ENCODE measurements around the gene NME9. TPM values are rescaled to one million over a fixed set of nuclear protein-coding genes. Genes with fewer than 3 reads are reported as not detected.

NME9 gene
- total and polyA plus RNA-seq, 4 donors: 0.08 to 0.39 TPM; not detected in 2

DNA sequence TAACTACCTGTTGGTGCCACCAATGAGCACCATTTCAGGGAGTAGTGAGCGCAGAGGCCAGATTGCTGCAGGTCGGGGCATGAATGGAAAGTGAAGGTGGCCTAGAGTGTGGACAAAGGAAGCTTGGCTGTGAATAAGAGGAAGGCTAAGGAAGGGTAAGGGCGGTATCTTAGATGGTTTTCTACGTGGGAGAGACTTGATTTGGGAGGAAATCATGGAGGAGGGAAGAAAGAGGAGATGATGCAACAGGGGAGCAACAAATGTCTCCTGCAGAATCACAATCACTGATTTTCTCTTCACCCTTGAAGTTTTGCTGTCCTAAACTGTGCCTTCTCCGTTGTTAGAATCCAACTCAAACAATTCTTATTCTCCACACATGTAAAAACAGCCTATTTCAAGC lies 21.8 kb downstream of the NME9 start:
- WGBS: 85% methylated on average over 5 of the region's 5 CpGs
- H3K9ac ChIP-seq (ENCODE audit: low read depth in 1 of 2, low read length in 2 of 2): no peak overlapping the region
- H3K9me3 ChIP-seq (ENCODE audit: control insufficient read depth in 4 of 4, low read length in 3 of 4): peaks cover 5 to 18% (median 12%) of the 10 kb centered on the region in 4 donors
- DNase-seq (ENCODE audit: low spot score): no peak
- TF ChIP-seq SP1 (IDR thresholded peaks at IDR 0.05) (no peak), FOXA2 (IDR thresholded peaks at IDR 0.05) (no peak), HNF4G (IDR thresholded peaks at IDR 0.05) (no peak), YY1 (IDR thresholded peaks at IDR 0.05) (no peak), JUND (IDR thresholded peaks at IDR 0.05) (no peak), RAD21 (IDR thresholded peaks at IDR 0.05) (no peak), NR2F2 (IDR thresholded peaks at IDR 0.05) (no peak), FOXA1 (IDR thresholded peaks at IDR 0.05) (no peak), RXRA (IDR thresholded peaks at IDR 0.05) (no peak), GABPA (IDR thresholded peaks at IDR 0.05 in 1 of 2, conservative IDR thresholded peaks at IDR 0.05 in 1 of 2) (no peak), EGR1 (IDR thresholded peaks at IDR 0.05; ENCODE audit: low read depth in 2 of 2) (no peak), HNF4A (conservative IDR thresholded peaks at IDR 0.05) (no peak), TAF1 (conservative IDR thresholded peaks at IDR 0.05) (no peak)
- TF ChIP-seq, protein P1, sequence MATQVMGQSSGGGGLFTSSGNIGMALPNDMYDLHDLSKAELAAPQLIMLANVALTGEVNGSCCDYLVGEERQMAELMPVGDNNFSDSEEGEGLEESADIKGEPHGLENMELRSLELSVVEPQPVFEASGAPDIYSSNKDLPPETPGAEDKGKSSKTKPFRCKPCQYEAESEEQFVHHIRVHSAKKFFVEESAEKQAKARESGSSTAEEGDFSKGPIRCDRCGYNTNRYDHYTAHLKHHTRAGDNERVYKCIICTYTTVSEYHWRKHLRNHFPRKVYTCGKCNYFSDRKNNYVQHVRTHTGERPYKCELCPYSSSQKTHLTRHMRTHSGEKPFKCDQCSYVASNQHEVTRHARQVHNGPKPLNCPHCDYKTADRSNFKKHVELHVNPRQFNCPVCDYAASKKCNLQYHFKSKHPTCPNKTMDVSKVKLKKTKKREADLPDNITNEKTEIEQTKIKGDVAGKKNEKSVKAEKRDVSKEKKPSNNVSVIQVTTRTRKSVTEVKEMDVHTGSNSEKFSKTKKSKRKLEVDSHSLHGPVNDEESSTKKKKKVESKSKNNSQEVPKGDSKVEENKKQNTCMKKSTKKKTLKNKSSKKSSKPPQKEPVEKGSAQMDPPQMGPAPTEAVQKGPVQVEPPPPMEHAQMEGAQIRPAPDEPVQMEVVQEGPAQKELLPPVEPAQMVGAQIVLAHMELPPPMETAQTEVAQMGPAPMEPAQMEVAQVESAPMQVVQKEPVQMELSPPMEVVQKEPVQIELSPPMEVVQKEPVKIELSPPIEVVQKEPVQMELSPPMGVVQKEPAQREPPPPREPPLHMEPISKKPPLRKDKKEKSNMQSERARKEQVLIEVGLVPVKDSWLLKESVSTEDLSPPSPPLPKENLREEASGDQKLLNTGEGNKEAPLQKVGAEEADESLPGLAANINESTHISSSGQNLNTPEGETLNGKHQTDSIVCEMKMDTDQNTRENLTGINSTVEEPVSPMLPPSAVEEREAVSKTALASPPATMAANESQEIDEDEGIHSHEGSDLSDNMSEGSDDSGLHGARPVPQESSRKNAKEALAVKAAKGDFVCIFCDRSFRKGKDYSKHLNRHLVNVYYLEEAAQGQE (IDR thresholded peaks at IDR 0.05): no peak
- TF ChIP-seq, protein P2, sequence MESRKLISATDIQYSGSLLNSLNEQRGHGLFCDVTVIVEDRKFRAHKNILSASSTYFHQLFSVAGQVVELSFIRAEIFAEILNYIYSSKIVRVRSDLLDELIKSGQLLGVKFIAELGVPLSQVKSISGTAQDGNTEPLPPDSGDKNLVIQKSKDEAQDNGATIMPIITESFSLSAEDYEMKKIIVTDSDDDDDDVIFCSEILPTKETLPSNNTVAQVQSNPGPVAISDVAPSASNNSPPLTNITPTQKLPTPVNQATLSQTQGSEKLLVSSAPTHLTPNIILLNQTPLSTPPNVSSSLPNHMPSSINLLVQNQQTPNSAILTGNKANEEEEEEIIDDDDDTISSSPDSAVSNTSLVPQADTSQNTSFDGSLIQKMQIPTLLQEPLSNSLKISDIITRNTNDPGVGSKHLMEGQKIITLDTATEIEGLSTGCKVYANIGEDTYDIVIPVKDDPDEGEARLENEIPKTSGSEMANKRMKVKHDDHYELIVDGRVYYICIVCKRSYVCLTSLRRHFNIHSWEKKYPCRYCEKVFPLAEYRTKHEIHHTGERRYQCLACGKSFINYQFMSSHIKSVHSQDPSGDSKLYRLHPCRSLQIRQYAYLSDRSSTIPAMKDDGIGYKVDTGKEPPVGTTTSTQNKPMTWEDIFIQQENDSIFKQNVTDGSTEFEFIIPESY (IDR thresholded peaks at IDR 0.05): no peak
- TF ChIP-seq, protein P3, sequence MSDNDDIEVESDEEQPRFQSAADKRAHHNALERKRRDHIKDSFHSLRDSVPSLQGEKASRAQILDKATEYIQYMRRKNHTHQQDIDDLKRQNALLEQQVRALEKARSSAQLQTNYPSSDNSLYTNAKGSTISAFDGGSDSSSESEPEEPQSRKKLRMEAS (IDR thresholded peaks at IDR 0.05): no peak
- TF ChIP-seq, protein P4, sequence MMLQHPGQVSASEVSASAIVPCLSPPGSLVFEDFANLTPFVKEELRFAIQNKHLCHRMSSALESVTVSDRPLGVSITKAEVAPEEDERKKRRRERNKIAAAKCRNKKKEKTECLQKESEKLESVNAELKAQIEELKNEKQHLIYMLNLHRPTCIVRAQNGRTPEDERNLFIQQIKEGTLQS (IDR thresholded peaks at IDR 0.05): no peak
- no peaks in the 10 kb centered on the region for H3K36me3 ChIP-seq (ENCODE audit: control insufficient read depth in 4 of 4, insufficient read depth in 3 of 4, low read depth in 1 of 4, low read length in 3 of 4)
- H3K27ac ChIP-seq (ENCODE audit: low read depth in 1 of 2, low read length in 2 of 2): no peak overlapping the region
- H3K4me1 ChIP-seq (ENCODE audit: control insufficient read depth in 4 of 4, insufficient read depth in 4 of 4, low read length in 3 of 4): no peaks in the 10 kb centered on the region
- H3K27me3 ChIP-seq (ENCODE audit: control insufficient read depth in 4 of 4, insufficient read depth in 4 of 4, low read length in 3 of 4): no peaks in the 10 kb centered on the region
- H3K4me3 ChIP-seq (ENCODE audit: low read depth in 1 of 3, low read length in 3 of 3): no peak overlapping the region

DNA sequence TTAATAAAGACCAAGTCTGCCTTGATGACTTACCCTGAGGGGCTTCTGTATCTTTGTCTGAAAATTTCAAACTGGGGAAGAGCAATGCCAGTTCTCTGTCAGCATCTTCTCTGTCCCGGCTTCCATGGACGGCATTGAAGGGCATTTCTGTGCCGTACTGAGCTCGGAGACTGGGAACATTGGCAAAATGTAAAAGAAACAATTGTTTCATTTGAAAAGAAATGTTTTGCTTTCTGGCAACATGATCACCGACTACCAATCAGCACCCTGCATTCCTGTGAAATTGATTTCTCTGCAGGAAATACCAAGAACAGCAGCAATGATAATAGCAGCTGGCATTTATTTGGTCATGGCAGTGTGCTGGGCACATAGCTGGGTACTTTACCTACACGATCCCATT lies 26.2 kb downstream of the NME9 start:
- Histone ChIP-seq H3K36me3 (ENCODE audit: control insufficient read depth in 4 of 4, insufficient read depth in 3 of 4, low read depth in 1 of 4, low read length in 3 of 4) (no peaks in the 10 kb centered on the region), H3K27me3 (ENCODE audit: control insufficient read depth in 4 of 4, insufficient read depth in 4 of 4, low read length in 3 of 4) (no peaks in the 10 kb centered on the region), H3K9ac (ENCODE audit: low read depth in 1 of 2, low read length in 2 of 2) (no peak overlapping the region), H3K27ac (ENCODE audit: low read depth in 1 of 2, low read length in 2 of 2) (no peak overlapping the region), H3K4me3 (ENCODE audit: low read depth in 1 of 3, low read length in 3 of 3) (no peak overlapping the region), H3K9me3 (ENCODE audit: control insufficient read depth in 4 of 4, low read length in 3 of 4) (peaks cover 0 to 11% (median 9%) of the 10 kb centered on the region in 4 donors), H3K4me1 (ENCODE audit: control insufficient read depth in 4 of 4, insufficient read depth in 4 of 4, low read length in 3 of 4) (no peaks in the 10 kb centered on the region)
- WGBS: 88% methylated on average over 6 of the region's 6 CpGs
- no peak for DNase-seq (ENCODE audit: low spot score)
- no peak for TF ChIP-seq EGR1 (IDR thresholded peaks at IDR 0.05; ENCODE audit: low read depth in 2 of 2)
- TF ChIP-seq FOXA1 (IDR thresholded peaks at IDR 0.05): no peak
- no peak for TF ChIP-seq YY1 (IDR thresholded peaks at IDR 0.05)
- no peak for TF ChIP-seq RAD21 (IDR thresholded peaks at IDR 0.05)
- TF ChIP-seq, protein P3 (IDR thresholded peaks at IDR 0.05): no peak
- no peak for TF ChIP-seq HNF4G (IDR thresholded peaks at IDR 0.05)
- no peak for TF ChIP-seq HNF4A (conservative IDR thresholded peaks at IDR 0.05)
- TF ChIP-seq, protein P4 (IDR thresholded peaks at IDR 0.05): no peak
- TF ChIP-seq TAF1 (conservative IDR thresholded peaks at IDR 0.05): no peak
- no peak for TF ChIP-seq SP1 (IDR thresholded peaks at IDR 0.05)
- no peak for TF ChIP-seq NR2F2 (IDR thresholded peaks at IDR 0.05)
- no peak for TF ChIP-seq GABPA (IDR thresholded peaks at IDR 0.05 in 1 of 2, conservative IDR thresholded peaks at IDR 0.05 in 1 of 2)

Data from liver (tissue), 9 donors.